K562 (cell line): ENCODE data around the gene SPCS2. TPM values are rescaled to one million over a fixed set of nuclear protein-coding genes. Genes with fewer than 3 reads are reported as not detected.

Experiments used
- ARID2 ChIP-seq: fragments of 450-650 bp; IDR thresholded peaks from 2 replicates; pipeline ENCODE4 v1.6.1; 2017; ENCODE audit warnings: antibody characterized with exemption, mild to moderate bottlenecking
- CREM ChIP-seq: IDR thresholded peaks from 2 replicates; pipeline ENCODE4 v1.6.1; 2014; ENCODE audit warnings: antibody characterized with exemption, low read depth
- FOSL1 ChIP-seq: fragments of 200-800 bp; sonication (Bioruptor generic); conservative IDR thresholded peaks from 2 replicates; pipeline ENCODE4 v1.6.1; 2016; ENCODE audit warnings: missing genetic modification characterization, missing compliant biosample characterization
- GATA2 ChIP-seq: sonication (generic); formaldehyde crosslinking; IDR thresholded peaks from 2 replicates; pipeline ENCODE4 v1.4.0; 2020; ENCODE audit warnings: mild to moderate bottlenecking, missing genetic modification reagents
- HMG20A ChIP-seq: fragments of 450-650 bp; formaldehyde crosslinking; conservative IDR thresholded peaks from 2 replicates; pipeline ENCODE4 v1.4.0; 2020; ENCODE audit warnings: mild to moderate bottlenecking, mixed read lengths
- MAFK ChIP-seq: IDR thresholded peaks from 2 replicates; pipeline ENCODE4 v1.6.1; 2011; ENCODE audit warnings: low read length, improper control_type of control experiment
- MYC ChIP-seq, 2 experiments: fragments of 250-450 bp in 1 of 2; sonication (Bioruptor Pico) in 1 of 2; IDR thresholded peaks; 2 replicates each; pipeline versions ENCODE4 v1.5.1 to v1.6.1; 2012 to 2021; ENCODE audit warnings: low read depth in 2 of 2, borderline replicate concordance in 1 of 2, improper control_type of control experiment in 1 of 2, low read length in 1 of 2, mild to moderate bottlenecking in 1 of 2, moderate library complexity in 1 of 2
- RBM25 ChIP-seq: fragments of 200-400 bp; formaldehyde crosslinking; IDR thresholded peaks from 2 replicates; pipeline ENCODE4 v1.6.1; 2018; ENCODE audit warnings: low read length, low read depth, moderate library complexity; ENCODE audit not compliant: severe bottlenecking
- STAG1 ChIP-seq: sonication (generic); formaldehyde crosslinking; IDR thresholded peaks from 2 replicates; pipeline ENCODE4 v1.5.0; 2020; ENCODE audit warnings: missing genetic modification reagents, borderline replicate concordance
- TBL1XR1 ChIP-seq, 2 experiments: IDR thresholded peaks; 2 replicates each; pipeline ENCODE4 v1.6.1; 2012; ENCODE audit warnings: improper control_type of control experiment in 2 of 2, low read length in 2 of 2, mild to moderate bottlenecking in 1 of 2
- TCFL5 ChIP-seq: fragments of 250-450 bp; sonication (Bioruptor Pico); conservative IDR thresholded peaks from 2 replicates; pipeline ENCODE4 v1.6.1; 2021; ENCODE audit warnings: mild to moderate bottlenecking, moderate library complexity, matching md5 sums
- U2AF1 ChIP-seq: fragments of 200-400 bp; formaldehyde crosslinking; optimal IDR thresholded peaks from 2 replicates; pipeline ENCODE3; 2017; ENCODE audit warnings: mild to moderate bottlenecking, low read depth, low read length, moderate library complexity
- ZBTB8A ChIP-seq: fragments of 450-650 bp; IDR thresholded peaks from 2 replicates; pipeline ENCODE4 v1.6.1; 2018; ENCODE audit warnings: mild to moderate bottlenecking, moderate library complexity; ENCODE audit not compliant: partially characterized antibody
- polyA plus RNA-seq, 8 experiments: library from polyadenylated mRNA; depleted of rRNA in 4 of 8; stranded (reverse) in 5 of 8; unstranded in 3 of 8; fragments of >200 nt; fragmentation: Nextera tagmentation in 2 of 8; fragmentation: Illumina TruSeq in 1 of 8; extraction: Ambion mirVana in 2 of 8; extraction: Trizol in 1 of 8; gene quantifications; 2 replicates each; pipeline versions ENCODE4 v1.2.1 to v1.2.3, GENCODE V29; 2011 to 2014; ENCODE audit warnings: inconsistent platforms in 1 of 8, missing spikeins in 1 of 8
- total RNA-seq, 7 experiments: library from RNA; depleted of rRNA in 6 of 7; stranded (reverse); fragments of >200 nt in 6 of 7; fragmentation: Illumina TruSeq in 2 of 7; extraction: Trizol in 2 of 7; gene quantifications; 2 replicates each; pipeline versions ENCODE4 v1.2.1 to v1.2.3, GENCODE V29; 2011 to 2021; ENCODE audit warnings: low replicate concordance in 1 of 7
- TF ChIP-seq, protein P1 (sequence below), 2 experiments: fragments of 450-650 bp in 1 of 2; sonication (generic) in 1 of 2; formaldehyde crosslinking in 1 of 2; IDR thresholded peaks in 1 of 2; conservative IDR thresholded peaks in 1 of 2; 2 replicates each; pipeline versions ENCODE4 v1.6.1 to v1.8.1; 2016 to 2023; ENCODE audit warnings: mild to moderate bottlenecking in 2 of 2, moderate library complexity in 2 of 2, inconsistent platforms in 1 of 2, missing genetic modification reagents in 1 of 2
- TF ChIP-seq, protein P2 (sequence below): fragments of 200-800 bp; sonication (Bioruptor generic); IDR thresholded peaks from 2 replicates; pipeline ENCODE4 v1.6.1; 2016; ENCODE audit warnings: missing genetic modification characterization, missing compliant biosample characterization
- TF ChIP-seq, protein P3 (sequence below), 2 experiments: IDR thresholded peaks; 2 replicates each; pipeline ENCODE4 v1.6.1; 2012; ENCODE audit warnings: improper control_type of control experiment in 2 of 2, low read depth in 2 of 2, low read length in 2 of 2, borderline replicate concordance in 1 of 2

The SPCS2 gene
- total and polyA plus RNA-seq, 9 of the 15 experiments (the other 6 are each of a cell fraction or from before 2014, with no cell fraction given): 38.2 to 458 (median 193) TPM

DNA sequence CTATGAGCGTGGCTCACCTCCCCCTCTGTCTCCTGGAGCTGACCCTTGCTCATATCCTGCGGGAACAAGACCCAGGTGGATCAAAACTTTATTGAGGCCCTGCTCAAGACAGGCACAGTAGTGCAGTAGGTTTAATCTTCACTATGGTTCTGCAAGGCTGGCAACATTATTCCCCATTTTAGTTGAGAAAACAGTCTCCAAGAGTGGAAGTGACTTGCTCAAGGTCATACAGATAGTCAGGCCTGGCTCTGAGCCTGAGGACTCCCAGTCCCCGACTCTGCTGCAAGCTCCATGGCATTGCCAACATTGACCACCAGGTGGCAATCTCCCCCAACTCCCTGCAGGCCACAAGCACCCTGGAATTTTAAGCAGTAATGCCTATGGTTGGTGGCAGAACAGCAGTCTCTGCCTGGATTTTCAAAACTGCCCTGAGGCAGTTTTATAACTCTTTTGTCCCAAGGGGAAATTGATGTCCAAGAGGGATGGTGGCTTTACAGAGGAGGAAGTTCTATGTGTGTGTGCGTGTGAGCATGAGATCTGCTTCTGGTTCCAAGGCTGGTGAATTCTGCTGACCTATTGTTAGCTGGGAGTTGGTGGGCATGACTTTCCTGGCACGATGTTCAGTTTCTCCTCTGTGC, 73.8 kb downstream of the SPCS2 start (continued):
- TF ChIP-seq, protein P1, sequence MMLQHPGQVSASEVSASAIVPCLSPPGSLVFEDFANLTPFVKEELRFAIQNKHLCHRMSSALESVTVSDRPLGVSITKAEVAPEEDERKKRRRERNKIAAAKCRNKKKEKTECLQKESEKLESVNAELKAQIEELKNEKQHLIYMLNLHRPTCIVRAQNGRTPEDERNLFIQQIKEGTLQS (IDR thresholded peaks at IDR 0.05): no peak
- TF ChIP-seq, protein P1 (CRISPR knock-in tag; conservative IDR thresholded peaks at IDR 0.05): 0 out of 2 replicates have a peak, but pooled peaks have one; percentile 40
- TF ChIP-seq, protein P2, sequence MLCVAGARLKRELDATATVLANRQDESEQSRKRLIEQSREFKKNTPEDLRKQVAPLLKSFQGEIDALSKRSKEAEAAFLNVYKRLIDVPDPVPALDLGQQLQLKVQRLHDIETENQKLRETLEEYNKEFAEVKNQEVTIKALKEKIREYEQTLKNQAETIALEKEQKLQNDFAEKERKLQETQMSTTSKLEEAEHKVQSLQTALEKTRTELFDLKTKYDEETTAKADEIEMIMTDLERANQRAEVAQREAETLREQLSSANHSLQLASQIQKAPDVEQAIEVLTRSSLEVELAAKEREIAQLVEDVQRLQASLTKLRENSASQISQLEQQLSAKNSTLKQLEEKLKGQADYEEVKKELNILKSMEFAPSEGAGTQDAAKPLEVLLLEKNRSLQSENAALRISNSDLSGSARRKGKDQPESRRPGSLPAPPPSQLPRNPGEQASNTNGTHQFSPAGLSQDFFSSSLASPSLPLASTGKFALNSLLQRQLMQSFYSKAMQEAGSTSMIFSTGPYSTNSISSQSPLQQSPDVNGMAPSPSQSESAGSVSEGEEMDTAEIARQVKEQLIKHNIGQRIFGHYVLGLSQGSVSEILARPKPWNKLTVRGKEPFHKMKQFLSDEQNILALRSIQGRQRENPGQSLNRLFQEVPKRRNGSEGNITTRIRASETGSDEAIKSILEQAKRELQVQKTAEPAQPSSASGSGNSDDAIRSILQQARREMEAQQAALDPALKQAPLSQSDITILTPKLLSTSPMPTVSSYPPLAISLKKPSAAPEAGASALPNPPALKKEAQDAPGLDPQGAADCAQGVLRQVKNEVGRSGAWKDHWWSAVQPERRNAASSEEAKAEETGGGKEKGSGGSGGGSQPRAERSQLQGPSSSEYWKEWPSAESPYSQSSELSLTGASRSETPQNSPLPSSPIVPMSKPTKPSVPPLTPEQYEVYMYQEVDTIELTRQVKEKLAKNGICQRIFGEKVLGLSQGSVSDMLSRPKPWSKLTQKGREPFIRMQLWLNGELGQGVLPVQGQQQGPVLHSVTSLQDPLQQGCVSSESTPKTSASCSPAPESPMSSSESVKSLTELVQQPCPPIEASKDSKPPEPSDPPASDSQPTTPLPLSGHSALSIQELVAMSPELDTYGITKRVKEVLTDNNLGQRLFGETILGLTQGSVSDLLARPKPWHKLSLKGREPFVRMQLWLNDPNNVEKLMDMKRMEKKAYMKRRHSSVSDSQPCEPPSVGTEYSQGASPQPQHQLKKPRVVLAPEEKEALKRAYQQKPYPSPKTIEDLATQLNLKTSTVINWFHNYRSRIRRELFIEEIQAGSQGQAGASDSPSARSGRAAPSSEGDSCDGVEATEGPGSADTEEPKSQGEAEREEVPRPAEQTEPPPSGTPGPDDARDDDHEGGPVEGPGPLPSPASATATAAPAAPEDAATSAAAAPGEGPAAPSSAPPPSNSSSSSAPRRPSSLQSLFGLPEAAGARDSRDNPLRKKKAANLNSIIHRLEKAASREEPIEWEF (CRISPR knock-in tag): no peak
- TF ChIP-seq, protein P3, sequence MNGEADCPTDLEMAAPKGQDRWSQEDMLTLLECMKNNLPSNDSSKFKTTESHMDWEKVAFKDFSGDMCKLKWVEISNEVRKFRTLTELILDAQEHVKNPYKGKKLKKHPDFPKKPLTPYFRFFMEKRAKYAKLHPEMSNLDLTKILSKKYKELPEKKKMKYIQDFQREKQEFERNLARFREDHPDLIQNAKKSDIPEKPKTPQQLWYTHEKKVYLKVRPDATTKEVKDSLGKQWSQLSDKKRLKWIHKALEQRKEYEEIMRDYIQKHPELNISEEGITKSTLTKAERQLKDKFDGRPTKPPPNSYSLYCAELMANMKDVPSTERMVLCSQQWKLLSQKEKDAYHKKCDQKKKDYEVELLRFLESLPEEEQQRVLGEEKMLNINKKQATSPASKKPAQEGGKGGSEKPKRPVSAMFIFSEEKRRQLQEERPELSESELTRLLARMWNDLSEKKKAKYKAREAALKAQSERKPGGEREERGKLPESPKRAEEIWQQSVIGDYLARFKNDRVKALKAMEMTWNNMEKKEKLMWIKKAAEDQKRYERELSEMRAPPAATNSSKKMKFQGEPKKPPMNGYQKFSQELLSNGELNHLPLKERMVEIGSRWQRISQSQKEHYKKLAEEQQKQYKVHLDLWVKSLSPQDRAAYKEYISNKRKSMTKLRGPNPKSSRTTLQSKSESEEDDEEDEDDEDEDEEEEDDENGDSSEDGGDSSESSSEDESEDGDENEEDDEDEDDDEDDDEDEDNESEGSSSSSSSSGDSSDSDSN (IDR thresholded peaks at IDR 0.05; ENCODE audit: borderline replicate concordance in 1 of 2, low read depth in 2 of 2, low read length in 2 of 2): peak in 1 of 2 experiments; percentile 25; a peak in 1 of 4 replicates
- TF ChIP-seq MAFK (peak; percentile 11; the same call in 1 of the 2 replicates), ARID2 (peak; percentile 84), U2AF1 (no peak), TCFL5 (no peak), HMG20A (no peak), RBM25 (peak; percentile 13), MYC (IDR thresholded peaks at IDR 0.05; ENCODE audit: low read depth, low read length) (0 out of 2 replicates have a peak, but pooled peaks have one; percentile 58), MYC (CRISPR knock-in tag; IDR thresholded peaks at IDR 0.05; ENCODE audit: borderline replicate concordance, low read depth) (no peak), FOSL1 (peak; percentile 44), ZBTB8A (no peak), STAG1 (CRISPR knock-in tag) (peak; percentile 85; the same call in 1 of the 2 replicates), GATA2 (CRISPR knock-in tag) (no peak), CREM (0 out of 2 replicates have a peak, but pooled peaks have one; percentile 33), TBL1XR1 (IDR thresholded peaks at IDR 0.05; ENCODE audit: low read length in 2 of 2) (no peak; a peak in 1 of 4 replicates)
